Measurements from ENCODE around the gene RALGAPA2. TPM values are rescaled to one million over a fixed set of nuclear protein-coding genes. Genes with fewer than 3 reads are reported as not detected.

Gene RALGAPA2
- total RNA-seq, 2 donors from 2014 or later = 27.8 to 28.5 TPM

DNA sequence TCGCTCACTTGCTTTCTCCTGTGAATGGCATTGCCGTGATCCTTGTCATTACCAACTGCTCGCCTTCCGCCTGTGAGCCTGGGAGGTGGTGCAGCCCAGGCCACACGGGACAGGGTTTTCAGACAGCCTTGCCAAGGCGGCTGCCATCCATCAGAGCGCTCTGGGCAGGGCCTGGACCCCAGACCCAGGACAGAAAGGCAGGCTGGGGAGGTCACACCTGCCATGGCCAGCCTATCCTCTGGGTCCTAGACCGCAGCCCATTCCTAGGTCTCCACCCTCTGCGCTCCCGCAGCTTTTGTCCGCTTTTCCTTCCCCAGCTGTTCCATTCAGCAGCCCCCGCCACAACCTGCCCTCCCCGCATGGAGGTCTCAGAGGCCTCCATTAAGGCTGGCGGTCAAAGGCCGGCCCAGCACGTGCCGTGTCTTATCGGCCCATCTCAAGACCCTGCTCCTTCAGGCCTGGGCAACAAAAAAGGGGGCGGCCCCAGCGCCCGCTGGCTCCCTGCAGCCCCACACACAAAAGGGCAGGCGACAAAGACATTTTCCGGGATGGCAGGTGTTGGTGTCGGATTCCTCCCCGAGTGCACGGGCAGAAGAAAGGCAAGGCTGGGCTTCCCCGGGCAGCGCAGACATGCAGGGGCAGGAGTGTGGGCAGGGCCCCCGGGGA lies 316.4 kb downstream of the RALGAPA2 start:
- TF ChIP-seq, protein P1, sequence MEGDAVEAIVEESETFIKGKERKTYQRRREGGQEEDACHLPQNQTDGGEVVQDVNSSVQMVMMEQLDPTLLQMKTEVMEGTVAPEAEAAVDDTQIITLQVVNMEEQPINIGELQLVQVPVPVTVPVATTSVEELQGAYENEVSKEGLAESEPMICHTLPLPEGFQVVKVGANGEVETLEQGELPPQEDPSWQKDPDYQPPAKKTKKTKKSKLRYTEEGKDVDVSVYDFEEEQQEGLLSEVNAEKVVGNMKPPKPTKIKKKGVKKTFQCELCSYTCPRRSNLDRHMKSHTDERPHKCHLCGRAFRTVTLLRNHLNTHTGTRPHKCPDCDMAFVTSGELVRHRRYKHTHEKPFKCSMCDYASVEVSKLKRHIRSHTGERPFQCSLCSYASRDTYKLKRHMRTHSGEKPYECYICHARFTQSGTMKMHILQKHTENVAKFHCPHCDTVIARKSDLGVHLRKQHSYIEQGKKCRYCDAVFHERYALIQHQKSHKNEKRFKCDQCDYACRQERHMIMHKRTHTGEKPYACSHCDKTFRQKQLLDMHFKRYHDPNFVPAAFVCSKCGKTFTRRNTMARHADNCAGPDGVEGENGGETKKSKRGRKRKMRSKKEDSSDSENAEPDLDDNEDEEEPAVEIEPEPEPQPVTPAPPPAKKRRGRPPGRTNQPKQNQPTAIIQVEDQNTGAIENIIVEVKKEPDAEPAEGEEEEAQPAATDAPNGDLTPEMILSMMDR (IDR thresholded peaks at IDR 0.05) = no peak
- Histone ChIP-seq H3K27ac (no peak overlapping the region), H3K4me1 (no peaks in the 10 kb centered on the region), H3K4me3 (no peak overlapping the region), H3K9me3 (no peaks in the 10 kb centered on the region), H3K36me3 (peaks cover 7% of the 10 kb centered on the region), H3K27me3 (no peaks in the 10 kb centered on the region)
- no peak for DNase-seq (ENCODE audit: low spot score)

DNA sequence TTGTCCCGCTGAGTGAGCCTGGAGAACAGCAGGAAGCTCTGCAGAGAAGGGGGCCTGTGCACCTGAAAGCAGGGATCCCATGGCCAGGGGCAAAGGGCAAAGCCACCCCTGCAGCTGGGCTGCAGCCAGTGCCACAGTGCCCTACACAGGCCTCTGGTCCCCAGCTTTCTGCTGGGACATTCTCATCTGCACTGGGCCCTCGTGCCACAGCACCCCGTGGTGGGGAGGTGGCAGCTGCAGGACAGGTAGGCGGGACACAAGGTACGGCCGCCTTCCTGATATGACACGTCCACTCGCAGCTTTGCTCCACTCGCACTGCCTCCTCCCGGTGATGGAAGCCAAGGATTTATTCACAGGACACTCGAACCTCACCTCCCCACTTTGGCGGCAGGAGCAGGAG lies 317.4 kb downstream of the RALGAPA2 start:
- H3K4me1 ChIP-seq = no peaks in the 10 kb centered on the region
- TF ChIP-seq, protein P1 (IDR thresholded peaks at IDR 0.05) = no peak
- H3K36me3 ChIP-seq = peaks cover 7% of the 10 kb centered on the region
- no peaks in the 10 kb centered on the region for H3K9me3 ChIP-seq
- H3K27ac ChIP-seq = no peak overlapping the region
- H3K27me3 ChIP-seq = no peaks in the 10 kb centered on the region
- no peak overlapping the region for H3K4me3 ChIP-seq
- DNase-seq (ENCODE audit: low spot score) = no peak

DNA sequence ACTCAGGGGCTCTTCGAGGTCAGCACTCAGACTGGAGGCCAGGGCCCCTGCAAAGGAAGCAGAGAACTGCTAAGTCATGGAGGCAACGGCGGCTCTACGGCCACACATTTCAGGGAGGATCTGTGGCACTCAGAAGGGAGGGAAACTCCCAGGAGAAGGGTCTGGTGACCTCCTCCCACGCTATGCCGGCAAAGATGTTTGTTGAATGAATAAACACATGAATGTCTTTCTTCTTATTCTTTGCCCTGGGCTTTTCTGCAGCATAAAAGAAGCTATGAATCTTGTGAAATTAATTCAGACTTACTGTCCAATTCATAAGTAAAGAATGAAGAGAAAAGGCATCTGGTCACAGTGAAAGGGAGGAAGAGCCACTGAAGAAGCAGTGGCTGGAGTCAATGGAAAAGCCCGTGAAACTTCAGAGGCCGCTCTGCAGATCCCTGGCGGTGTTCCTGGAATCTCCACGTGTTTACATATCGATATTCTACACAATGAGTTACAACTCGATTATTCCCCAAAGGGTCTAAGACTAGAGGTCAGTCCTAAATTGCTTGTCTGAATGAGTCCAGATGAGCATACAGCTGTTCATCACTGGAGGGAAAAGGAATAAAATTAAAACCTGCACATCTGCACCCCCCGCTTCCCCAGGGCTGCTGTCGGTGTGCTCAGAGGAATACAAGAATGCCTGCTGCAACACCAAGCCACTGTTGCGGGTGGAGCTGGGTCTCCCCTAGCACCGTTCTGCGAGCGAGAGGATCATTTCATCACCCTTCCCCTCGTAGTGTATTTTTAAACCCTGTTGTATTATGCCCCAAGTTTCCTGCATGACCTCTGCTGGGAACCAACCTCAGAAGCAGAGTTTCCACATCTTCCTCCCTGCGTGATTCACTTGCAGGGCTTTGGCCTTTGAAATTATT lies 319.0 kb downstream of the RALGAPA2 start:
- H3K36me3 ChIP-seq = peaks cover 7% of the 10 kb centered on the region
- H3K9me3 ChIP-seq = no peaks in the 10 kb centered on the region
- H3K4me1 ChIP-seq = no peaks in the 10 kb centered on the region
- no peaks in the 10 kb centered on the region for H3K27me3 ChIP-seq
- no peak overlapping the region for H3K27ac ChIP-seq
- no peak for DNase-seq (ENCODE audit: low spot score)
- TF ChIP-seq, protein P1 (IDR thresholded peaks at IDR 0.05) = no peak
- H3K4me3 ChIP-seq = no peak overlapping the region

DNA sequence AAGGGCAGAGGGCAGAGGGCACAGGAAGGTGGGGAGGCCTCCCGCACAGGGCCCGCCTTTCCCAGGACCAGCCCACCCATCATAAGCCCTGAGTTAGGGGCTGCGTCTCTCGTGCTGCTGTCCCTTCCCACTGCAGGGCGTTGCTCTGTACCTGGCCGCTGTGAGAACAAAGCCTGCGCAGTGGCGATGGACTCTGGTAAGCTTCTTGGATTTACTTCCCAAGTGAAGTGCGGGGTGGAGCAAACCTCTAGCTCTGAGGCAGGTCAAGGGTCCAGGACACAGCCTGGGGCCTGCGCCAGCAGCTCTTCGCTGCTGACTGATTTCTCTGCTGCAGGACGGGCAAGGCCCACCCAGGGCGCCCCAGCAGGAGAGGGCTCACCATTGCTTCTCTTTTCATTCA lies 320.7 kb downstream of the RALGAPA2 start:
- no peak overlapping the region for H3K4me3 ChIP-seq
- peaks cover 7% of the 10 kb centered on the region for H3K36me3 ChIP-seq
- no peaks in the 10 kb centered on the region for H3K4me1 ChIP-seq
- TF ChIP-seq, protein P1 (IDR thresholded peaks at IDR 0.05) = no peak
- H3K27me3 ChIP-seq = no peaks in the 10 kb centered on the region
- H3K27ac ChIP-seq = no peak overlapping the region
- DNase-seq (ENCODE audit: low spot score) = no peak
- H3K9me3 ChIP-seq = no peaks in the 10 kb centered on the region

GRCh38 chr20:20391115-20391514 lies 321.3 kb downstream of the RALGAPA2 start:
- no peaks in the 10 kb centered on the region for H3K4me1 ChIP-seq
- H3K4me3 ChIP-seq = no peak overlapping the region
- TF ChIP-seq, protein P1 (IDR thresholded peaks at IDR 0.05) = no peak
- no peaks in the 10 kb centered on the region for H3K27me3 ChIP-seq
- peaks cover 7% of the 10 kb centered on the region for H3K36me3 ChIP-seq
- no peaks in the 10 kb centered on the region for H3K9me3 ChIP-seq
- DNase-seq (ENCODE audit: low spot score) = no peak
- no peak overlapping the region for H3K27ac ChIP-seq

Measured in right atrium auricular region (tissue), 2 donors.